NCI-H524 (cell line): ENCODE measurements around the gene MED27.

Source experiments
- DNase-seq, 2 experiments: peaks; one replicate each; lab custom pipeline; 2025; lab: John Stamatoyannopoulos, UW

MED27 gene

DNA sequence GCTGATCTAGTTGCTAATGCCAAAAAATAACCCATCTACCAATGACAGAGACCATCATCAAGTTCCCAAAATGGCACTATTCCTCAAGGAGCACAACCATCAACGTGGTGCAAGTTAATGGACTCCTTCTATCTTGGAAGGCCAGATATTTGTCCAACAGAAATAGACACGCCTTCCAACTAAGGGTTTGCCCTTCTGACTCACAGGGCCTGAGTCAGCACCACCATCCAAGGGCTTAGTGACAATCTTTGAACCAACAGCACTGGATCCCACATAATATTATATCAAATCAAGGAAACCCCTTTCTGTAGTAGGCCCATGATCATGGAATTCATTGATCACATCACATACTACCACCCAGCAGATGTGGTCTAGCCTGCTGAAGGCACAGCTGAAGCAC lies 84.3 kb downstream of the MED27 start:
- DNase-seq: no peak

DNA sequence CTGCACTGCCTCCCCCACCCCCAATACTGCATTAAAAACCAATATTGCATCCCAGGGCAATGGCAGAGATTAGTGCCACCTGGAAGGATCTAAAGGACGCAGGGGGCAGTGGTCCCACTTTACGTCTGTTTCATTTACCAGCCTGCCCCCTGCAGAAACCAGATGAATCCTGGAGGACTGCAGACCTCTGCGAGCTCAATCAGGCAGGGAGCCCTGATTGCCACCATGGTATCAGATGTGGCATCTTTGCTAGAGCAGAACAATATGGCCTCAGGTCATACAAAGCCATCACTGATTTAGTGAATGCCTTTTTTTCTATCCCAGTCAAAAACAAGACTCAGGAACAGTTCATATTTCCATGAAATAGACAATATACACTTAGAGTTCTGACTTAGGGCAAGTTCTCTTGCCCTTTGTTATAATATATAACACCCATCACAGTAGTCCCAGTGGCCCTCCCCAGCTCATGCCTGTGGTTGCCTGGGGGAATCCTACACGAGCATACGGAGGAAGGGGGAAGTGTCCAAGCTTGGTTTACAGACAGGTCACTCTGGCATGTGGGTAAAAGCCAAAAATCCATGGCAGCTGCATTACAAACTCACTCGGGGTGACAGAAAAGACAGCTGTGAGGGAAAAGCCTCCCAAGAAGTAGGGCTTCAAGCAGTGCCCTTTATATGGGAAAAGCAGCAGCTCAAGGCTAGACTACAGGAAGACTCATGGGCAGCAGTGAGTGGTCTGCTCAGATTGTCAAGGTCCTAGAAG lies 85.1 kb downstream of the MED27 start:
- no peak for DNase-seq

DNA sequence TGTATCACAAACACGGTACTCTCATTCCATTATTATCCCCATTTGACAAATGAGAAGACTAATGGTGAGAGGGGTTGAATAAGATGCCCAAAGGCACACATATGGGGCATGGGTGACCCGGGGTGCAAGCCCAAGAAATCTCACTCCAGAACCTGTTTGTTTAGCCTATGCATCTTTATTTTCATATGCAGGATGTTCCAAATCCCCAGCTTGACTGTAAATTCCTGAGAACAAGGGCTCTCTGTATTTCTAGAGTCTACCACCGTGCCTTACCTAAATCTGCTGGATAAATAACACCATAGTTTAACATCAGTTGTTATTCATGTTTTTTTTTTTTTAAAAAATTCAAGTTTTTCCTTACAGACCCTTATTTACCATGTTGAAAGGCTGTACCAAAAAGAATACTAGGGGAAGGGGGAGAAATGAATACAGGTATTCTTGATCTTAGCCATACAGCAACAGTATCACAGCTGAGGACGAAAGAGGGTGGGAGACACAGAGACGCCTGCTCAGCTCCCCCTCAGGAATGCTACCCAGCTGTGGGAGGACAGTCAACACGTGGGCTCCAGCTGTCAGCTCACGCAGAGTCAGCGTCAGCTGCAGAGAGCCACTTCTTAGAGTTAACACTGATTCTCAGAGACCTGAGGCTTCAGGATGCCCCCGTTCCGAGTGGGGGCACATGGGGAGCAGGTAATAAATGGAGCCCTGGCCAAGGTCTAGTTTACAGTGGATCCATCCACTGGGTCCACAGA lies 86.6 kb downstream of the MED27 start:
- peak; percentile 58 to 72 for DNase-seq

DNA sequence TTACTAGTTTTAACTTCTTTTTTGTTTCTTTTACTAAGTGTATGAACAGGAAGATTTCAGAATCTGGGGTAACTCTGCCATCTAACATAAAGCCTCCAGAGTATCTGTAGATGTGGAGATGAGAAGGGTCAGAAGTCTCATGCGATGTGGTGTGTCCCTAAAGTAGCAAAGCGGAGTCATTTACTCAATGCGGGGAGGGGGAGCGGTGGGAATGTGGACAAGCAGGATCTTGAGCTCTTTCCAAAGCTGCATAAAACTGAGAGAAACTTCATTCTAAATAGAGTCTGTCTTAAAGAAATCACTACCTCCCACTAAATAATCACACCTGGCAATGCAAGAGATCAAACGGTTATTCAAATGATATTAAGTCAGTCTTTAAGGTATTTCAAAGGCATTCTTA lies 92.4 kb downstream of the MED27 start:
- no peak for DNase-seq

DNA sequence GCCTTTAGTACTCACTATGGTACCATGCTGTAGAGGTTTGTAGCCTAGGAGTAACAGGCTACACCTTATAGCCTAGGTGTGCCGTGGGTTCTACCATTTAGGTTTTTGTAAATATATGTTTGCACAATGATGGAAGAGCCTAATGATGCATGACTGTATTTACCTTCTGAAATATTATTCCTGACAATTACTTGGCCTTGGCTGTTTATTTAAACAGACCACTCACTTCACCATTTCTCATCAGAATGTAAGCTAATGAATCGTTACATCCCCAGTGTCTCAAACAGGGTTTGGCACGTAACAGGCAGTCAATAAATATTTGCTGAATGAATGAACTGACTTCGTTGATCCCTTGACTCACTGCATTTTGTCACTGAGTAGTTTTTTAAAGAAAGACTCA lies 93.1 kb downstream of the MED27 start:
- no peak for DNase-seq

DNA sequence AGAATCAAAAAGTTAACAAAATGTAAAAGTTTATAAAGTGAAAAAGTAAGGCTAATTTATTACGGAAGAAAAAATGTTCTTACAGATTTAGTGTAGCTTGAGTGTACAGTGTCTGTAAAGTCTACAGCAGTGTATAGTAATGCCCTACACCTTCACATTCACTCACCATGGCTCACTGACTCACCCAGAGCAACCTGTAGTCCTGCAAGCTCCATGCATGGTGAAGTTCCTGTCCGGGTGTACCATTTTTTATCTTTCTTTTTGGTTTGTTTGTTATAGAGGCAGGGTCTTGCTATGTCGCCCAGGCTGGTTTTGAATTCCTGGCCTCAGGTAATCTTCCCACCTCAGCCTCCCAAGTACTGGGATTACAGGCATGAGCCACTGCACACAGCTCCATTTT lies 93.6 kb downstream of the MED27 start:
- DNase-seq: no peak

DNA sequence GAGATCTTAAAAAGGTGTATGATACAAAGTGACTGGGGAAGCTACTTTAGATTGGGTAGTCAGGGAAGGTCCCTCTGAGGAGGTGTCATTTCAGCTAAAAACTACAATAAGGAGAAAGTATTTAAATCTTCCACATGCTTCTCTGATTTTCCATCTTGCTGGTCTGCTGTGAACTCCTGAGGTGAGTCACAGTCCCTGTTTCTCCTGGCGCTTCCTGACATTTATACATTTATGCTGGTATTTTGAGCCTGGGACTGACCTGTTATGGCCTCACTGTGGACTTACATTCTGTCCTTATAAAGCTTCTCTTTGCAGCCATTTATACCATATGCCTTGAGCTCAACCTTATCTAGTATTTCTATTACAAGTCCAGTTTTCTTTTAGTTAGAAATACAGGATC lies 95.1 kb downstream of the MED27 start:
- DNase-seq: no peak

DNA sequence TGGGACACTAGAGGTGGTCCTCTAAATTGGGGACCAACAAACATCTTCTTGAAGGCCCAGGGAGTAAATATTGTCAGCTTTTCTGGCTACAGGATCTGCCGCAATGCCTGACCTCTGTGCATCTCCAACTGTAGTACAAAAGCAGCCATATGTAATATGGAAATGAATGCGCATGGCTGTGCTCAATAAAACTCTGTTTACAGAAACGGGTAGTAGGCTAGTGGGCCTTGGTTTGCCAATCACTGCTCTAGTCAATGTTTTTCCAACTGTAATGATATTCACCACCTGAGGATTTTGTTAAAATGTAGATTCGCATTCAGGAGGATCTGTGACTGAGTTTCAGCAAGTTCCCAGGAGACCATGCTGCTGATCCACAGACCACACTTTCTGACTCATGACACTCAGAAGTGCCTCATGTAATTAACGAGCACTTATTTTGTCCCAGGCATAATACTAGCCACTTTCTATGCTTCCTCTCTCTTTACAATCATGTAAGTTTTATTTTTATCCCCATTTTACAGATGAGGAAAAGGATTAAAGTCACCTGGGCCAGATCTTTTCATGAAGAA lies 96.9 kb downstream of the MED27 start:
- DNase-seq: no peak

DNA sequence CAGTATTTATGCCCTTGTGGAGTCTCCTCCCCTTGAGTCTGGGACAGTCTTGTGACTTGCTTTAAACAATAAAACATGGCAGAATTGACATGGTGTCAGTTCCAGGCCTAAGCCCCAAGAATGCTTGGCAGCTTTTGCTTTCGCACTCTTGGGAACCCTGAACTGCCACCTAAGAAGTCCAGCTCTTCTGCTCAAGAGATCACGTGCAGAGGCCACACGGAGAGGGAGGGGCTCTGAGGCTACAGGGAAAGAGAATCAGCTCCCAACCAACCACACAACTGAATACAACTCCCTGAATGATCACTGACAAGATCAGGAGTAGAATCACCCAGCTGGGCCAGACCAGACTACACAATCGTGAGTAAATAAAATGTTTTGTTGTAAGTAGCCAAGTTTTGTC lies 97.6 kb downstream of the MED27 start:
- DNase-seq: no peak

DNA sequence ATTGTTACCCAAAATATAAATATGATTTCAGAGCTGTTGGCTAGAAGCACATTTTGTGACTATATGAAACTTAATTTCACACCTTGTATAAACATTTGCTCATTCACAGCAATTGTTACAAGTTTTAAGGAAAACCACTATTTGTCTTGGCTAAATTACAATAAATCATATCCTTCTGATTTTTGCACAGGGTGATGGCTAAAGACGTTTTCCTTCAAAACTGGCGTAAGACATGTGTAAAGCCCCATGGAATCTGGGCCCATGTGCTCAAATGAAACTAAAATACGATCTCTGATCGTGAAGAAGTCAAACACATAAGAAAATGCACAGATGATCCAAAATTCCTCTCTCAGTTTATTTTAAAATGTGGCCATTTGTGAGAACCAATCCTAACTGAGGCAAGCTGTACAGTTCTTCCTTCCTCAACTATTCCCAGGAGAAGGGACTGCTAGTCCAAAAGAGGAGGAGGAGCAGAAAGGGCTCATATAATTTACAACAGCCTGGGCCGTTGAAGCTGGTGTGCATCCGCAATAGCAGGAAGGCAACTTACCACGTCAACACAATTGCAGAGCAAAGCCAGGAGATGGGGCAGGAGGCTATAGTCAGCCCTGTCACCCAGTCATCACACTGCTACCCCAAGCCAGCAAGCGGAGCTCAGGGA lies 98.4 kb downstream of the MED27 start:
- DNase-seq: peak in 1 of 2 experiments; percentile 18

DNA sequence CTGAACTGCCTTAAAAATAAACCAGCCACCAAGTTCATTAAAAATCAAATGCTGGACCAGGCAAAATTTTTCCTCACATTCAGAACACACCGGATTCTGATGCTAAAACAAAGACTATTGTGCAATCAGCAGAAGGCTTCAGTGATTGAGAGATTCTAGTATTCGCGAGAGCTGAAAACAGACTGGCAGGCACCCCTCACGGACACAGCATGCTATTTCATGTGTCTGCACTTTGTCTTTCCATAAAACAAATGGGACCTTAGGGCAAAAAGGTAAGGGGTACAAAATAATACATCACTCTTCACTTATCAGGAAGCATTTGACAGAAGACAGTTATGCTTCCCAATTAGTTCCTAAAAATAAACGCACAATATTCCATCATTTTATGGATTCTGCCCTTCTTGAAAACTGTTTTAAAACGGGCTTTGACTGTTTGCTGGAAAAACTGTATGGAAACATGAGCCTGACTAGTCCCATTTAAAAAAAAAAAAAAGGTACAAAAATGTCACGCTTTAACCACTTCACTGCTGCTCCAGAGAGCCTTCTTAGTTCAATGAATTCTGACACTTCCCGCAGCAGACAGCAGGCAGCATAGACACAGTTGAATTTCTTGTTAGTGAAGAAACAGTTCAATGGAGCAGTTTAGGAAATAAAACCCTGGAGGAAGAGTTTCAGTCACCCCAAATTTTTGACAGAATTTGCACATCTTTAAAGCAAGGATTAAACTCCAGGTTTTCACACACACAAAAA lies 99.2 kb downstream of the MED27 start:
- no peak for DNase-seq

DNA sequence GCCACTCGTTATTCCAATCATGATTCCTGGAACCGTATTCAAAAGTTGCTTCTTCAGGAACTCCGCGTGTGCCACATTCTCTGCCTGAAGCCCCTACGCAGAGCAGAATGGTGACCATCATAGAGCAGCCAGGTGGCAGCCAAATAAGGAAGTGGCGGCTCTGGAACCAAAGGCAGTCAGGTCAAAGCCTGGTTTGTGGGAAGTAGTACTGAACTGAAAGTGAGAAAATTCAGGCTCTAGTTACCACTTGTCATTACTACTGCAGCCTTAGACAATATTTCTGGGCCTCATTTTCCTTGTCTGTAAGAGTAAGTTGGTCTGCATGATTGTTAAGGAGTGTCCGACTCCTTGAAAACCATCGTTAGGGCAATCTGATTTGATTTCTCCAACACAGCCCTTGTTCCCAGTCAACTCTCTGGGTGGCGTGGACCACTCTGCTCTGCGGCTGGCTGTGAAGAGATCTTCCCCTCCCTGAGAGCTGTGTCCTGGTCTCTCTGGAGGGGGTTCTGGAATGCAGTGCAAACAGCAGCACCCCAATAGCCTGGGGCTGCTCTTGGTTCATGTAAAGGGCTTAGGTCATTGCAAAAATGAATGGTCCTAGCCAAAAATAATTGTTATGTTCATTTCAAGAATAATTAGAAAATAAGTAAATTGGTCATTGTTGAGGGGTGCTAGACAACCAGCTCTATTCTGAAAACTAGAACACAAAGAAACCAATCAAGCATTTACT lies 102.4 kb downstream of the MED27 start:
- no peak for DNase-seq

DNA sequence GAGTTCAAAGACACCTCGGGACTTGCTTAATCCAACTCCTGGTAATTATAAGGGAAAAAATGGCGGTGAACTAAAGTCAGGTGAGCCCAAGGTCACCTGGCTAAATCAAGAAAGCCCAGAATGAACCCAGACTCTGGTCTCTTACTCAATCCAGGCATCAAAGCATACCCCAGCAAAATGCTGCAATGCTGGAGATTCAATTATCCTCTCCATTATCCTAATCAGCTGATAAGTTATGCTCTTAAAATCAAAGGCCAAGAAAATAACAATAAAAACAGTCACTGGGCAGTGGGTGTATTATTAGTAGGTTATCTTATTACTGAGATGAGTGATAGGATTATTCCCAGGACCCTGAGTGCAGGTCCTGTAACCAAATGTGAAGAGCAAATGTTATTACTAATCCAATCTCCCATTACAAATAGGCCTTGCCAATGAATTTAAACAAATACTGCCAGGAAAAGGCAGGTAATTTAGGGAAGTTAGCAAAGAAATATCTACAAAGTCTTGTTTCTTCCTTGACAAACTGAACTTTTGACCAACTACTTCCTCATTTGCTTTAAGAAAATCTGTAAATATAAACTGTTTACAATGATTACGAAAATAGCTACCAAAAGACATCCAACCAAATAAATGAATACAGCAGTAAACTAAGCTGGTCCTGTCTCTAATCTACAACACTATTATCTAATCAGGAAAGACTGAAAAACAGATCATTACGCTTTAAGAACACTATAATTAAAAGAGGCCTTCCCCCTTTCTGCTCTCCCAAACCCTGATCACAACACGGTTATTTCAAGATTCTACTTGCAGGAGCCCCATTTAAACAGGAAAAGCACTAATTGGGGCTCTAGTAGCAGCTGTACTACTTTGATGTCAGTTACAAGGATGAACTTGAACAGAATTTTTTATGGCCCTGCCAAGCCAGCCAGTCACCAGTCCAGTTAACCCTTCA lies 103.2 kb downstream of the MED27 start:
- DNase-seq: no peak

DNA sequence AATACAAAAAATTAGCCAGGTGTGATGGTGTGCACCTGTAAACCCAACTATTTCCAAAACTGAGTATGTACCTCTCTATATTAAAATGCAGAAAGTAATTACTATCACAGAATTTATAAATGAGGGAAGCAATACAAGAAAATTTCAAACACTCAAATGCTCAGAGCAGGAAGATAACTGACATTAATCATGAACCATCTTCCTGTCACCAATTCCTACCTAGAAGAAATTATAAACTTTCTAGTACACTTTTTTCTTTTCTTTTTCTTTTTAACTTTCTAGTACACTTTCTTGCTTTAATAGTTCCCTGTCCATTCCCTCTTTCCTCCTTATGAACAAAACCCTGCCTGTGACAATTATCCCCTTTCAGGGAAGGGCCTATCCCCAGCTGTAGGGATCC lies 106.8 kb downstream of the MED27 start:
- no peak for DNase-seq

DNA sequence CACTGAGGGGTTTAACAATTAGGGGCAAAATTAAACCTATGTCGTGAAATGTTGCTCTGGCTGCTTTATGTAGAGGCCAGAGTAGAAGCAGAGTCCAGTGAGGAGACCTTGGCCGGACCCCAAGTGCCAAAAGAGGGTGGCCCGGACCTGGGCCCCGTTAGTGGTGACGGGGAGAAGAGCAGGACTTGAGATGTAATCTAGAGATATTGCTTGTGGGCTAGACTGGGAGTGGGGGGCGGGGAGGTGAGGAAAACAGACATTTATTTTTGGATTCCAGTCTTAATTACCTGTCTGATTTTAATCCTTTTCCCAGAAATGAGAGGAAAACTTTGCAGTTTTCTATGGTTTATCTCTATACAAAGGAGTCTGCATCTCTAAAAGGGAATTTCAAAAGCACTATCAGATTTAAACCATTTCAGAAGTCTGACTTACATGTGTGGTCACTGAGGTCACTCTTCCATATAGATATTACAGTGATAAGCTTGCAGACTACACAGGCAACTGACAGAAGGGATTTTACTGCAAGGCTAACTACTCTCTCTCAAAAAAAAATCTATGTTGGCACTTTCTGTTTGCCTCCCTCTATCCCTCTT lies 108.1 kb downstream of the MED27 start:
- DNase-seq: peak in 1 of 2 experiments; percentile 71

DNA sequence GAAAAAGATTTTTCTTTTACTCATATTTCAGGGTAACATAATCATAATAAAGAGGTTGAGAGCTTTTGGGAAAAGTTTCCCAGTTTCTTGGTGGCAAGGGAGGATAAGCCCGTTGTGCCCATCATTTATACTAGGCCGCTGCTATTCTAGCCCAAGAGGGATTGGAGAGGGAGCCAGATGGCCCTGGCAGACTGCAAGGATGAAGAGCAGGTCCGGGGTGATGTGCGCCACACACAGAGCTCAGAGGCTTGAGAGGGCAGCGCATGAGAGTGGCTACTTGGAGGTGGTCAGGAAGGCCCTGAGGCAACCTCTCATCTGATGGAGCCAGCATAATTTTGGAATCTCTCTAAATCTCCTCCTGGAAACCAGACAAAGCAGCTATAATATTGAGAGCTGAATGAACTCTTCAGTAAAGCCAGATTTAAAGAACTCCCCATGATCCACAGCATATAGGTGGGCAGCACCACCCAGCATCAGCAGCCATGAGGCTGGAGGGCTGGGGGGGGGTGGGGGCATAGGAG lies 110.1 kb downstream of the MED27 start:
- DNase-seq: peak; percentile 94 to 95

DNA sequence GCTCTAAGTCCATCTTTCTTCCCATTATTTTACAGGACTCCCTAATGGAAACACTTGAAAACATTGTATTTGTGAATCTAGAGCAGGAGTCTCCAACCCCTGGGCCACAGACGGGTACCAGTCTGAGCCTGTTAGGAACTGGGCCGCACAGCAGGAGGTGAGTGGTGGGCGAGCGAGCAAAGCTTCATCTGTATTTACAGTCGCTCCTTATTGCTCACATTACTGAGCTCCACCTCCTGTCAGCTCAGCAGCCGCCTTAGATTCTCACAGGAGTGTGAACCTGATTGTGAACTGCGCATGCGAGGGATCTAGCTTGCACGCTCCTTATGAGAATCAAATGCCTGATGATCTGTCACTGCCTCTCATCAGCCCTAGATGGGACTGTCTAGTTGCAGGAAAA lies 111.0 kb downstream of the MED27 start:
- DNase-seq: peak; percentile 84 to 95

DNA sequence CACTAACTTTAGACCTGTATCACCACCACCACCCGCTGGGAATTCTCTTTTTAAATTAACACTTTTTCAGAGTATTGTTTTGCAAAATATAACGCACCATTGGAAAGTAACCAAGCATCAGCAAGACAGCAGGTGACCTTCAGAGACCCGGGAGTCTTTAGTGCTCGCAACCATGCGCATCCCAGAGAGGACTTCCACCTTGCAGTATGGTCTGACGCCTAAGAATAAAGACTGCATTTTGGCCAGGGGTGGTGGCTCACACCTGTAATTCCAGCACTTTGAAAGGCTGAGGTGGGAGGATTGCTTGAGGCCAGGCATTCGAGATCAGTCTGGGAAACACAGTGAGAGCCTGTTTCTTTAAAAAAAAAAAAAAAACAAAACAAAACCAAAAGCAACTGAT lies 113.8 kb downstream of the MED27 start:
- no peak for DNase-seq

DNA sequence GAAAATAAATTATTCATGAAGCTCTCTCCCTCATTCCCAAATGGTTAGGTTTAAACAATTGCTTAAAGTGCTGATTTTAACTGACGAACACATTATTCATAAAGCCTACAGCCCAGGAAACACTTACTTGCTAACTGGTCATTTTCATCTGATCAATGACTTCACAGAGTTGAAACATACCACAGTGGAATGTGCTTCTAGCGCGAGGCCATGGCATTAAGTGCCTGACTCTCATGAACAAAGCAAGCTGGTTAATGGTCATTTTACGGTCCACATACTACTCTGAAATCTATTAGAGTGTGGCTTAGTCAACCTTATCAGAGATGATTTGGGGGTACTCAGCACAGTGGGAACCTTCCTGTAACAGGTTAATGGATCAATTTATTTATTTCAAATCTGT lies 114.6 kb downstream of the MED27 start:
- no peak for DNase-seq
